Thoracic aorta (tissue), 2 donors: ENCODE measurements around the gene HERPUD1. TPM values are rescaled to one million over a fixed set of nuclear protein-coding genes. Genes with fewer than 3 reads are reported as not detected.
"Not testable (repeated sequence)": the region's sequence is repeated elsewhere in the genome, so short reads cannot be mapped to it uniquely, and the experiment has no call there.

ENCODE experiments used
- ATAC-seq: fragments of 150-250 bp; one replicate; pipeline ENCODE4 v1.8.0; 2017; ENCODE audit warnings: low read depth; ENCODE audit not compliant: insufficient number of reproducible peaks, low FRiP score
- DNase-seq: peaks from one replicate; pipeline ENCODE4 v3.0.0-alpha.2; 2020; ENCODE audit warnings: low spot score
- H3K27ac ChIP-seq, 2 donors: fragments of 200-600 bp; sonication (generic); 1 replicate in 1 of 2; 2 replicates in 1 of 2; pipeline ENCODE4 v1.5.1; 2016; ENCODE audit warnings: mild to moderate bottlenecking in 2 of 2, moderate library complexity in 2 of 2
- H3K27me3 ChIP-seq: fragments of 200-600 bp; sonication (generic); replicated peaks from 2 replicates; pipeline ENCODE4 v1.6.0; 2016; ENCODE audit warnings: mild to moderate bottlenecking; ENCODE audit not compliant: insufficient read depth
- H3K36me3 ChIP-seq: fragments of 200-600 bp; sonication (generic); one replicate; pipeline ENCODE4 v1.5.1; 2016
- H3K4me1 ChIP-seq, 2 donors: fragments of 200-600 bp; sonication (generic); 1 replicate in 1 of 2; 2 replicates in 1 of 2; pipeline versions ENCODE4 v1.5.1 to v1.6.0; 2016; ENCODE audit warnings: low read depth in 2 of 2, mild to moderate bottlenecking in 1 of 2; ENCODE audit not compliant: control insufficient read depth in 1 of 2
- H3K4me3 ChIP-seq: fragments of 200-600 bp; sonication (generic); 2 replicates; pipeline ENCODE4 v1.5.1; 2016; ENCODE audit warnings: mild to moderate bottlenecking
- H3K9me3 ChIP-seq: fragments of 200-600 bp; sonication (generic); 2 replicates; pipeline ENCODE4 v1.5.1; 2016
- total RNA-seq, 2 donors: library from RNA; depleted of rRNA; stranded (reverse); fragments of >200 nt; gene quantifications; one replicate each; pipeline versions ENCODE4 v1.1.0 to v1.2.3, GENCODE V29; 2016
- TF ChIP-seq, protein P1 (sequence below): fragments of 200-600 bp; sonication (generic); IDR thresholded peaks from one replicate; pipeline ENCODE4 v1.5.1; 2019; ENCODE audit warnings: antibody characterized with exemption

Gene HERPUD1
- total RNA-seq, 2 donors from 2014 or later = 220 to 232 TPM

GRCh38 chr16:56990407-56991286 is 58.7 kb downstream of the HERPUD1 start:
- TF ChIP-seq, protein P1, sequence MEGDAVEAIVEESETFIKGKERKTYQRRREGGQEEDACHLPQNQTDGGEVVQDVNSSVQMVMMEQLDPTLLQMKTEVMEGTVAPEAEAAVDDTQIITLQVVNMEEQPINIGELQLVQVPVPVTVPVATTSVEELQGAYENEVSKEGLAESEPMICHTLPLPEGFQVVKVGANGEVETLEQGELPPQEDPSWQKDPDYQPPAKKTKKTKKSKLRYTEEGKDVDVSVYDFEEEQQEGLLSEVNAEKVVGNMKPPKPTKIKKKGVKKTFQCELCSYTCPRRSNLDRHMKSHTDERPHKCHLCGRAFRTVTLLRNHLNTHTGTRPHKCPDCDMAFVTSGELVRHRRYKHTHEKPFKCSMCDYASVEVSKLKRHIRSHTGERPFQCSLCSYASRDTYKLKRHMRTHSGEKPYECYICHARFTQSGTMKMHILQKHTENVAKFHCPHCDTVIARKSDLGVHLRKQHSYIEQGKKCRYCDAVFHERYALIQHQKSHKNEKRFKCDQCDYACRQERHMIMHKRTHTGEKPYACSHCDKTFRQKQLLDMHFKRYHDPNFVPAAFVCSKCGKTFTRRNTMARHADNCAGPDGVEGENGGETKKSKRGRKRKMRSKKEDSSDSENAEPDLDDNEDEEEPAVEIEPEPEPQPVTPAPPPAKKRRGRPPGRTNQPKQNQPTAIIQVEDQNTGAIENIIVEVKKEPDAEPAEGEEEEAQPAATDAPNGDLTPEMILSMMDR = no peak
- H3K9me3 ChIP-seq = no peaks in the 10 kb centered on the region
- no peak for ATAC-seq
- H3K27me3 ChIP-seq = no peaks in the 10 kb centered on the region
- peak overlapping the region in 1 of 2 donors; percentile 87 for H3K27ac ChIP-seq
- no peaks in the 10 kb centered on the region for H3K36me3 ChIP-seq
- DNase-seq = no peak
- peaks cover 21 to 25% of the 10 kb centered on the region in 2 donors for H3K4me1 ChIP-seq
- H3K4me3 ChIP-seq = peak overlapping the region; percentile 90

DNA sequence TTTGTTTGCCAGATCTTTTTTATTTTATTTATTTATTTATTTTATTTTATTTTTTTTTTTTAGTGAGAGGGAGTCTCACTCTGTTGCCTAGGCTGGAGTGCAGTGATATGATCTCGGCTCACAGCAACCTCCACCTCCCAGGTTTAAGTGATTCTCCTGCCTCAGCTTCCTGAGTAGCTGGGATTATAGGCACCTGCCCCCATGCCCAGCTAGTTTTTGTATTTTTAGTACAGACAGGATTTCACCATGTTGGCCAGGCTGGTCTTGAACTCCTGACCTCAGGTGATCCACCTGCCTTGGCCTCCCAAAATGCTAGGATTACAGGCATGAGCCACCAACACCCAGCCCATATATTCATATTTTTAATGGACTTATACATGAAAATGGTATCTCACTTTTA is 60.5 kb downstream of the HERPUD1 start:
- not testable (repeated sequence) for H3K36me3 ChIP-seq, H3K9me3 ChIP-seq, ATAC-seq, DNase-seq, H3K27me3 ChIP-seq, H3K27ac ChIP-seq, H3K4me3 ChIP-seq
- H3K4me1 ChIP-seq = peaks cover 18 to 20% of the 10 kb centered on the region in 2 donors

GRCh38 chr16:56993204-56993603 is 61.3 kb downstream of the HERPUD1 start:
- no peaks in the 10 kb centered on the region for H3K36me3 ChIP-seq
- H3K27me3 ChIP-seq = no peaks in the 10 kb centered on the region
- TF ChIP-seq, protein P1 = no peak
- no peak overlapping the region for H3K4me3 ChIP-seq
- ATAC-seq (no peak), DNase-seq (no peak)
- peaks cover 18 to 20% of the 10 kb centered on the region in 2 donors for H3K4me1 ChIP-seq
- no peaks in the 10 kb centered on the region for H3K9me3 ChIP-seq
- no peak overlapping the region for H3K27ac ChIP-seq

GRCh38 chr16:56994311-56994710 is 62.4 kb downstream of the HERPUD1 start:
- Histone ChIP-seq H3K27ac (no peak overlapping the region), H3K4me1 (peaks cover 11 to 16% of the 10 kb centered on the region in 2 donors), H3K9me3 (no peaks in the 10 kb centered on the region), H3K4me3 (no peak overlapping the region), H3K36me3 (no peaks in the 10 kb centered on the region), H3K27me3 (no peaks in the 10 kb centered on the region)
- no peak for DNase-seq
- TF ChIP-seq, protein P1 = no peak
- ATAC-seq = no peak

Other genes starting within 250 kb of the HERPUD1 start
- 100 to 1,000 TPM; 308 to 320 TPM for gene MT1X, start 249.7 kb upstream of the HERPUD1 start, total RNA-seq
- gene NUP93, start 202.0 kb upstream of the HERPUD1 start, total RNA-seq = 10 to 100 TPM; 25.7 to 38.7 TPM
- gene SLC12A3, start 66.9 kb upstream of the HERPUD1 start, total RNA-seq = not detected
- gene CETP, start 29.8 kb downstream of the HERPUD1 start, total RNA-seq = not detected
- gene NLRC5, start 57.4 kb downstream of the HERPUD1 start, total RNA-seq = 10 to 100 TPM; 51.0 to 54.4 TPM
- 10 to 100 TPM; 28.3 to 47.4 TPM for gene CPNE2, start 160.4 kb downstream of the HERPUD1 start, total RNA-seq